ENCODE results near the gene FRMD4A.
A peak's percentile ranks its signal among the peaks of the same experiment; 100 is the strongest.

FRMD4A gene

GRCh38 chr10:13658871-13659685, 671.6 kb downstream of the FRMD4A start:
- DNase-seq, result peak in 47 of 56 donors; percentile 7 to 63 (median 31)

- peak in 6 of 56 donors; percentile 10 to 49 (median 15) for DNase-seq
These were observed 672.5 kb downstream of the FRMD4A start for GRCh38 chr10:13658264-13658663.

GRCh38 chr10:13657101-13657680, 673.5 kb downstream of the FRMD4A start:
- DNase-seq, result no peak

GRCh38 chr10:13656337-13657100, 674.2 kb downstream of the FRMD4A start:
- DNase-seq, result no peak

GRCh38 chr10:13654846-13655245, 675.9 kb downstream of the FRMD4A start:
- no peak for DNase-seq

- no peak for DNase-seq
These were observed 676.5 kb downstream of the FRMD4A start for GRCh38 chr10:13654118-13654830.

- DNase-seq, result no peak
These were observed 677.9 kb downstream of the FRMD4A start for GRCh38 chr10:13652860-13653259.

- no peak for DNase-seq
These were observed 678.6 kb downstream of the FRMD4A start for GRCh38 chr10:13651969-13652720.

- DNase-seq, result no peak
These were observed 679.8 kb downstream of the FRMD4A start for GRCh38 chr10:13650961-13651360.

GRCh38 chr10:13649844-13650520, 680.7 kb downstream of the FRMD4A start:
- no peak for DNase-seq

GRCh38 chr10:13648425-13648824, 682.3 kb downstream of the FRMD4A start:
- no peak for DNase-seq

- DNase-seq, result no peak
These were observed 685.9 kb downstream of the FRMD4A start for GRCh38 chr10:13644866-13645265.

GRCh38 chr10:13643016-13643415, 687.7 kb downstream of the FRMD4A start:
- no peak for DNase-seq

GRCh38 chr10:13642293-13642692, 688.4 kb downstream of the FRMD4A start:
- DNase-seq, result no peak

GRCh38 chr10:13637894-13638293, 692.8 kb downstream of the FRMD4A start:
- DNase-seq, result no peak

GRCh38 chr10:13637303-13637856, 693.3 kb downstream of the FRMD4A start:
- no peak for DNase-seq

- no peak for DNase-seq
These were observed 693.9 kb downstream of the FRMD4A start for GRCh38 chr10:13636776-13637175.

GRCh38 chr10:13634207-13634606, 696.5 kb downstream of the FRMD4A start:
- peak in 1 of 56 donors; percentile 37 for DNase-seq

- peak in 9 of 56 donors; percentile 12 to 41 (median 17) for DNase-seq
These were observed 697.0 kb downstream of the FRMD4A start for GRCh38 chr10:13633689-13634088.

All from amygdala (tissue), 56 donors.